ENCODE data around the gene FCN2.

DNA sequence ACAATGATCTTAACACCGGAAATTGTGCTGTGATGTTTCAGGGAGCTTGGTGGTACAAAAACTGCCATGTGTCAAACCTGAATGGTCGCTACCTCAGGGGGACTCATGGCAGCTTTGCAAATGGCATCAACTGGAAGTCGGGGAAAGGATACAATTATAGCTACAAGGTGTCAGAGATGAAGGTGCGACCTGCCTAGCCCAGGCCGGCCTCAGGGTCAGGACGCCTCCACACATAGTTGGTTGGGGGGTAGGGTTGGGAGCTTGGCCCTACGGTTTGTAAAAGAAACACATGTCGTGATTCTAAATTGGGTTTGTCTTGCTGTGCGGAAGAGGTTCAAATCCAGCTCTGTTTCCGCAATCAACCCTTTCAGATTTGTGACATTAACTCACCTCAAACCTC lies 6.6 kb downstream of the FCN2 start:
- no peak for TF ChIP-seq POLR2AphosphoS5 (IDR thresholded peaks at IDR 0.05; ENCODE audit: low read depth, low read length)
- TF ChIP-seq, protein P1, sequence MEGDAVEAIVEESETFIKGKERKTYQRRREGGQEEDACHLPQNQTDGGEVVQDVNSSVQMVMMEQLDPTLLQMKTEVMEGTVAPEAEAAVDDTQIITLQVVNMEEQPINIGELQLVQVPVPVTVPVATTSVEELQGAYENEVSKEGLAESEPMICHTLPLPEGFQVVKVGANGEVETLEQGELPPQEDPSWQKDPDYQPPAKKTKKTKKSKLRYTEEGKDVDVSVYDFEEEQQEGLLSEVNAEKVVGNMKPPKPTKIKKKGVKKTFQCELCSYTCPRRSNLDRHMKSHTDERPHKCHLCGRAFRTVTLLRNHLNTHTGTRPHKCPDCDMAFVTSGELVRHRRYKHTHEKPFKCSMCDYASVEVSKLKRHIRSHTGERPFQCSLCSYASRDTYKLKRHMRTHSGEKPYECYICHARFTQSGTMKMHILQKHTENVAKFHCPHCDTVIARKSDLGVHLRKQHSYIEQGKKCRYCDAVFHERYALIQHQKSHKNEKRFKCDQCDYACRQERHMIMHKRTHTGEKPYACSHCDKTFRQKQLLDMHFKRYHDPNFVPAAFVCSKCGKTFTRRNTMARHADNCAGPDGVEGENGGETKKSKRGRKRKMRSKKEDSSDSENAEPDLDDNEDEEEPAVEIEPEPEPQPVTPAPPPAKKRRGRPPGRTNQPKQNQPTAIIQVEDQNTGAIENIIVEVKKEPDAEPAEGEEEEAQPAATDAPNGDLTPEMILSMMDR (IDR thresholded peaks at IDR 0.05): no peak
- no peak for TF ChIP-seq EZH2phosphoT487 (IDR thresholded peaks at IDR 0.05; ENCODE audit: borderline replicate concordance, low read depth)
- no peak for TF ChIP-seq CHD2 (IDR thresholded peaks at IDR 0.05; ENCODE audit: low read length, partially characterized antibody)
- TF ChIP-seq TAF1 (IDR thresholded peaks at IDR 0.05; ENCODE audit: borderline replicate concordance, low read depth, low read length): no peak
- no peak for TF ChIP-seq TCF12 (IDR thresholded peaks at IDR 0.05)
- no peak for TF ChIP-seq MXI1 (IDR thresholded peaks at IDR 0.05; ENCODE audit: low read depth, low read length)
- TF ChIP-seq FOSL2 (IDR thresholded peaks at IDR 0.05; ENCODE audit: borderline replicate concordance, low read depth): no peak
- TF ChIP-seq EP300 (IDR thresholded peaks at IDR 0.05; ENCODE audit: borderline replicate concordance in 1 of 2, low read depth in 1 of 2, low read length in 1 of 2): no peak
- TF ChIP-seq RAD21 (IDR thresholded peaks at IDR 0.05; ENCODE audit: low read length): no peak
- no peak for TF ChIP-seq SIN3A (IDR thresholded peaks at IDR 0.05; ENCODE audit: borderline replicate concordance, low read depth, low read length)
- no peak for TF ChIP-seq REST (IDR thresholded peaks at IDR 0.05; ENCODE audit: low read depth, low read length)
